Endodermal cell (in vitro differentiated cells): ENCODE data around the gene TUBA4A. TPM values are rescaled to one million over a fixed set of nuclear protein-coding genes. Genes with fewer than 3 reads are reported as not detected.

Experiments used
- DNase-seq: peaks from one replicate; pipeline ENCODE4 v3.0.0-alpha.2; 2017
- H3K27ac ChIP-seq: 2 replicates; pipeline ENCODE4 v1.5.1; 2013; ENCODE audit warnings: mild to moderate bottlenecking, low read depth, low read length, moderate library complexity
- H3K27me3 ChIP-seq: 2 replicates; pipeline ENCODE4 v1.6.1; 2013; ENCODE audit warnings: mild to moderate bottlenecking, low read length, moderate library complexity; ENCODE audit not compliant: insufficient read depth, control insufficient read depth, poor library complexity, severe bottlenecking
- H3K36me3 ChIP-seq: 2 replicates; pipeline ENCODE4 v1.7.0; 2013; ENCODE audit warnings: mild to moderate bottlenecking, low read length, moderate library complexity; ENCODE audit not compliant: control insufficient read depth, insufficient read depth
- H3K4me1 ChIP-seq: one replicate; pipeline ENCODE4 v1.7.0; 2013; ENCODE audit warnings: low read length; ENCODE audit not compliant: control insufficient read depth, insufficient read depth
- H3K4me3 ChIP-seq: 2 replicates; pipeline ENCODE4 v1.5.1; 2013; ENCODE audit warnings: mild to moderate bottlenecking, low read length, moderate library complexity
- H3K9ac ChIP-seq: 2 replicates; pipeline ENCODE4 v1.6.1; 2013; ENCODE audit warnings: mild to moderate bottlenecking, low read length, moderate library complexity; ENCODE audit not compliant: poor library complexity, severe bottlenecking; ENCODE audit errors: extremely low read depth
- H3K9me3 ChIP-seq: 2 replicates; pipeline ENCODE4 v1.6.1; 2013; ENCODE audit warnings: mild to moderate bottlenecking, low read length, moderate library complexity; ENCODE audit not compliant: control insufficient read depth
- H3K27ac Mint-ChIP-seq: 2 replicates; pipeline ENCODE4 v1.8.0; 2020; ENCODE audit warnings: mixed read lengths
- H3K27me3 Mint-ChIP-seq: 2 replicates; pipeline ENCODE4 v1.8.0; 2021; ENCODE audit warnings: mild to moderate bottlenecking, mixed read lengths; ENCODE audit not compliant: insufficient read depth
- H3K36me3 Mint-ChIP-seq: 2 replicates; pipeline ENCODE4 v1.8.0; 2020; ENCODE audit warnings: low read depth, mixed read lengths
- H3K4me1 Mint-ChIP-seq: 2 replicates; pipeline ENCODE4 v1.8.0; 2020; ENCODE audit warnings: mixed read lengths
- H3K4me3 Mint-ChIP-seq: 2 replicates; pipeline ENCODE4 v1.8.0; 2020; ENCODE audit warnings: mild to moderate bottlenecking, moderate library complexity, mixed read lengths
- H3K9me3 Mint-ChIP-seq: 2 replicates; pipeline ENCODE4 v1.8.0; 2020; ENCODE audit warnings: mild to moderate bottlenecking, mixed read lengths
- whole genome bisulfite sequencing, 2 experiments: methylation state at CpG; one replicate each; pipeline versions ENCODE4 v1.1.5 to v1.1.7; 2013; ENCODE audit warnings: missing lambda C conversion rate in 2 of 2, mixed read lengths in 1 of 2; ENCODE audit not compliant: insufficient coverage in 1 of 2, insufficient read length in 1 of 2; 5-methylcytosine and 5-hydroxymethylcytosine counted together
- total RNA-seq, 2 donors: library from RNA; stranded (reverse); fragmentation: NEBNext Ultra II Directional in 1 of 2; extraction: Animal tissue kit (Norgen Biotek cat#: 25700) in 1 of 2; gene quantifications; 2 replicates in 1 of 2; 3 replicates in 1 of 2; pipeline ENCODE4 v1.2.1, GENCODE V29; 2021
- TF ChIP-seq, protein P1 (sequence below): fragments of 200-600 bp; sonication (generic); conservative IDR thresholded peaks from 2 replicates; pipeline ENCODE4 v1.5.0; 2021; ENCODE audit warnings: antibody characterized with exemption, mild to moderate bottlenecking

Gene TUBA4A
- total RNA-seq, 2 donors from 2014 or later, result 4.0 to 9.5 TPM

GRCh38 chr2:219291394-219291793 is 37.7 kb upstream of the TUBA4A start:
- TF ChIP-seq, protein P1, sequence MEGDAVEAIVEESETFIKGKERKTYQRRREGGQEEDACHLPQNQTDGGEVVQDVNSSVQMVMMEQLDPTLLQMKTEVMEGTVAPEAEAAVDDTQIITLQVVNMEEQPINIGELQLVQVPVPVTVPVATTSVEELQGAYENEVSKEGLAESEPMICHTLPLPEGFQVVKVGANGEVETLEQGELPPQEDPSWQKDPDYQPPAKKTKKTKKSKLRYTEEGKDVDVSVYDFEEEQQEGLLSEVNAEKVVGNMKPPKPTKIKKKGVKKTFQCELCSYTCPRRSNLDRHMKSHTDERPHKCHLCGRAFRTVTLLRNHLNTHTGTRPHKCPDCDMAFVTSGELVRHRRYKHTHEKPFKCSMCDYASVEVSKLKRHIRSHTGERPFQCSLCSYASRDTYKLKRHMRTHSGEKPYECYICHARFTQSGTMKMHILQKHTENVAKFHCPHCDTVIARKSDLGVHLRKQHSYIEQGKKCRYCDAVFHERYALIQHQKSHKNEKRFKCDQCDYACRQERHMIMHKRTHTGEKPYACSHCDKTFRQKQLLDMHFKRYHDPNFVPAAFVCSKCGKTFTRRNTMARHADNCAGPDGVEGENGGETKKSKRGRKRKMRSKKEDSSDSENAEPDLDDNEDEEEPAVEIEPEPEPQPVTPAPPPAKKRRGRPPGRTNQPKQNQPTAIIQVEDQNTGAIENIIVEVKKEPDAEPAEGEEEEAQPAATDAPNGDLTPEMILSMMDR, result no peak
- H3K4me3 ChIP-seq, result no peak overlapping the region
- no peak overlapping the region for H3K27ac ChIP-seq
- no peaks in the 10 kb centered on the region for H3K4me1 ChIP-seq
- Mint-ChIP-seq H3K4me3 (no peak overlapping the region), H3K27ac (no peak overlapping the region), H3K36me3 (no peaks in the 10 kb centered on the region), H3K4me1 (no peaks in the 10 kb centered on the region), H3K9me3 (no peaks in the 10 kb centered on the region), H3K27me3 (peaks cover 32% of the 10 kb centered on the region)
- H3K9me3 ChIP-seq, result no peaks in the 10 kb centered on the region
- DNase-seq, result no peak
- no peaks in the 10 kb centered on the region for H3K36me3 ChIP-seq
- no peak overlapping the region for H3K9ac ChIP-seq
- peaks cover 9% of the 10 kb centered on the region for H3K27me3 ChIP-seq
- 88 to 90% methylated on average over 2 to 7 of the region's 7 CpGs for WGBS, 2 experiments

DNA sequence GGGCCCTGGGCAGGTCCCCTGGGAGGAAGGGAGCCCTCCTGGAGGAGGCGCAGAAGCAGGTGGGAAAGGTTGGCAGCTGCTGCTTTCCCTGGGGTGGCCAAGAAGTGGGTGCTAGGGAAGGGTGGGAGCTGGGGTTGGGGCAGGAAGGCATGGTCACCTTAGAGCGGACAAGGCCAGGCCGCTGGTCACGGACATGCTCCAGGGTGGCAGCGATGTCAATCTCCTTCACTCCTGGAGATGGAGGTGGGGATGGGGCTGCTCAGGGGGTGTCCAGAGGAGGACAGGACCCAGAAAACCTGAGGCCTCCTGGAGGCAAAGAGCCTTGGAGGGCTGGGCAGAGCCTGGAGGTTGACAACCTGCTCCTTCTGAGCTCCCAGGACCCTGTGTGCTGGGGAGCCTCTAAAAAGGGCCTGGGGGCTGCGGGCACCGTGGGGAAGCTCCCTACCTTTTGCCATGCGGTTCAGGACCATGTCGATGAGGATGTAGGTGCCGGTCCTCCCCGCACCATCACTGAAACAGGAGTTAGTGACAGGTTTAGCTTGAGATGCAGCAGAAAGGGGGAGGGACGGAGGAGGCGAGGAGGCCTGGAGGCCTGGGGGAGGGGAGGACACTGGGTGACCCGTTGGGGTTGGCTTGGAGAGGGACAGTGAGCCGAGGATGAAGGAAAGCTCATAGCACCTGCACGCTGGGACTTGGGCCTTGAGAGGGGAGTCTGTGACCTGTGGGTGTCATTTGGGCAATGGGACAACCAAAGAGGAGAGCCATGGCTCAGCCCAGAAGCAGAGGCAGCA is 36.9 kb upstream of the TUBA4A start:
- peaks cover 3% of the 10 kb centered on the region for H3K4me1 Mint-ChIP-seq
- Histone ChIP-seq H3K9me3 (no peaks in the 10 kb centered on the region), H3K27ac (no peak overlapping the region), H3K4me3 (no peak overlapping the region), H3K9ac (no peak overlapping the region), H3K36me3 (no peaks in the 10 kb centered on the region), H3K27me3 (peaks cover 4% of the 10 kb centered on the region), H3K4me1 (no peaks in the 10 kb centered on the region)
- TF ChIP-seq, protein P1, result no peak
- H3K27ac Mint-ChIP-seq, result no peak overlapping the region
- no peaks in the 10 kb centered on the region for H3K9me3 Mint-ChIP-seq
- H3K4me3 Mint-ChIP-seq, result no peak overlapping the region
- no peak for DNase-seq
- WGBS, 2 experiments, result 90 to 93% methylated on average over 2 to 16 of the region's 16 CpGs
- H3K27me3 Mint-ChIP-seq, result peaks cover 25% of the 10 kb centered on the region
- no peaks in the 10 kb centered on the region for H3K36me3 Mint-ChIP-seq

GRCh38 chr2:219289537-219290361 is 36.0 kb upstream of the TUBA4A start:
- Histone ChIP-seq H3K9me3 (no peaks in the 10 kb centered on the region), H3K9ac (no peak overlapping the region), H3K4me3 (no peak overlapping the region), H3K27ac (no peak overlapping the region), H3K36me3 (peaks cover under 1% of the 10 kb centered on the region), H3K27me3 (no peaks in the 10 kb centered on the region), H3K4me1 (no peaks in the 10 kb centered on the region)
- TF ChIP-seq, protein P1, result no peak
- Mint-ChIP-seq H3K36me3 (peaks cover 2% of the 10 kb centered on the region), H3K27ac (no peak overlapping the region), H3K27me3 (peaks cover 18% of the 10 kb centered on the region), H3K9me3 (no peaks in the 10 kb centered on the region), H3K4me3 (no peak overlapping the region), H3K4me1 (peaks cover 3% of the 10 kb centered on the region)
- WGBS, 2 experiments, result 88 to 94% methylated on average over 10 to 16 of the region's 16 CpGs
- no peak for DNase-seq
